ENCODE results near the gene RASSF5. TPM values are rescaled to one million over a fixed set of nuclear protein-coding genes. Genes with fewer than 3 reads are reported as not detected.

The RASSF5 gene
- total and polyA plus RNA-seq, 9 of the 15 experiments (the other 6 are each of a cell fraction or from before 2014, with no cell fraction given) = 6.1 to 41.0 (median 25.2) TPM

- TF ChIP-seq ZBTB9 (CRISPR knock-in tag; IDR thresholded peaks at IDR 0.05) (0 out of 2 replicates have a peak, but pooled peaks have one; percentile 51), SIRT6 (IDR thresholded peaks at IDR 0.05; ENCODE audit: low read depth, low read length) (no peak), CXXC5 (CRISPR knock-in tag; IDR thresholded peaks at IDR 0.05) (peak; percentile 47), ZNF592 (IDR thresholded peaks at IDR 0.05) (peak; percentile 67; the same call in 1 of the 2 replicates), HEY1 (CRISPR knock-in tag; IDR thresholded peaks at IDR 0.05; ENCODE audit: borderline replicate concordance) (no peak), DMBX1 (CRISPR knock-in tag; IDR thresholded peaks at IDR 0.05; ENCODE audit: borderline replicate concordance) (peak; percentile 57; the same call in 1 of the 2 replicates), ATF4 (CRISPR knock-in tag; IDR thresholded peaks at IDR 0.05) (0 out of 2 replicates have a peak, but pooled peaks have one; percentile 14), STAT5B (CRISPR knock-in tag; IDR thresholded peaks at IDR 0.05) (no peak), GABPA (tag; conservative IDR thresholded peaks at IDR 0.05; ENCODE audit: low read depth) (peak; percentile 44; the same call in 1 of the 2 replicates), ZBTB49 (CRISPR knock-in tag; IDR thresholded peaks at IDR 0.05; ENCODE audit: borderline replicate concordance) (no peak)
Observed at GRCh38 chr1:206486995-206487788, 20.1 kb upstream of the RASSF5 start (continued).

Data from K562 (cell line).